Measurements from ENCODE around the gene IP6K3.

DNA sequence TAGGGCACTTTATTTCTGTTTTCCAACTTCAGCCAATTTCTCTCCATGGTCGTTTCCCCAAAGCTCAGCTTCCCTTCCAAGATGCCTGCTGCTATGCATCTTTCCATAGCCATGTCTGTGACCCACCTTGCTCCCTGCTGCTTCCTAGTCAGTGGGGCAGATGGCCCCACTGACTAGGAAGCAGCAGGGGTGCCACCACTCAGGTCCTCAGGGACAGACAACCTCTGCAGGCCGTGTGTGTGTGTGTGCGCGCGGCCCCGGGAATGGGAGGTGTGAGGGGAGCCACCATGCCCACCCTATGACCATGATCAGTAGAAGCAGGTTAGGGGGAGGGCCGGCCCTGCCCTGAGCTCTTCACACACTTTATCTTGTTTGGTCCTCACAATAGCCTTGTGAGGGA is 2.7 kb upstream of the IP6K3 start:
- TF ChIP-seq, protein P1, sequence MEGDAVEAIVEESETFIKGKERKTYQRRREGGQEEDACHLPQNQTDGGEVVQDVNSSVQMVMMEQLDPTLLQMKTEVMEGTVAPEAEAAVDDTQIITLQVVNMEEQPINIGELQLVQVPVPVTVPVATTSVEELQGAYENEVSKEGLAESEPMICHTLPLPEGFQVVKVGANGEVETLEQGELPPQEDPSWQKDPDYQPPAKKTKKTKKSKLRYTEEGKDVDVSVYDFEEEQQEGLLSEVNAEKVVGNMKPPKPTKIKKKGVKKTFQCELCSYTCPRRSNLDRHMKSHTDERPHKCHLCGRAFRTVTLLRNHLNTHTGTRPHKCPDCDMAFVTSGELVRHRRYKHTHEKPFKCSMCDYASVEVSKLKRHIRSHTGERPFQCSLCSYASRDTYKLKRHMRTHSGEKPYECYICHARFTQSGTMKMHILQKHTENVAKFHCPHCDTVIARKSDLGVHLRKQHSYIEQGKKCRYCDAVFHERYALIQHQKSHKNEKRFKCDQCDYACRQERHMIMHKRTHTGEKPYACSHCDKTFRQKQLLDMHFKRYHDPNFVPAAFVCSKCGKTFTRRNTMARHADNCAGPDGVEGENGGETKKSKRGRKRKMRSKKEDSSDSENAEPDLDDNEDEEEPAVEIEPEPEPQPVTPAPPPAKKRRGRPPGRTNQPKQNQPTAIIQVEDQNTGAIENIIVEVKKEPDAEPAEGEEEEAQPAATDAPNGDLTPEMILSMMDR (IDR thresholded peaks at IDR 0.05), result no peak
- TF ChIP-seq POLR2AphosphoS5 (IDR thresholded peaks at IDR 0.05), result no peak
